HepG2 (cell line): Measurements from ENCODE around the gene GPSM1. TPM values are rescaled to one million over a fixed set of nuclear protein-coding genes. Genes with fewer than 3 reads are reported as not detected.

Source experiments
- AFF4 ChIP-seq: sonication (generic); formaldehyde crosslinking; IDR thresholded peaks from 2 replicates; pipeline ENCODE4 v1.4.0; 2020; ENCODE audit warnings: missing genetic modification reagents
- FOXA1 ChIP-seq, 2 experiments: fragments of 450-650 bp in 1 of 2; sonication (generic) in 1 of 2; formaldehyde crosslinking in 1 of 2; IDR thresholded peaks; 2 replicates each; pipeline versions ENCODE4 v1.4.0 to v1.6.1; 2016 to 2020; ENCODE audit warnings: missing genetic modification reagents in 1 of 2
- GABPA ChIP-seq, 2 experiments: IDR thresholded peaks; 2 replicates each; pipeline ENCODE4 v1.6.1; 2011 to 2016; ENCODE audit warnings: low read depth in 2 of 2, low read length in 1 of 2, missing biosample characterization in 1 of 2, missing genetic modification characterization in 1 of 2
- KMT2B ChIP-seq: IDR thresholded peaks from 2 replicates; pipeline ENCODE4 v1.6.1; 2016; ENCODE audit warnings: missing genetic modification reagents, missing compliant biosample characterization
- RAD21 ChIP-seq: fragments of 450-650 bp; formaldehyde crosslinking; IDR thresholded peaks from 2 replicates; pipeline ENCODE4 v1.5.0; 2020; ENCODE audit warnings: mild to moderate bottlenecking
- TFAP4 ChIP-seq: sonication (generic); IDR thresholded peaks from 2 replicates; pipeline ENCODE4 v1.6.1; 2016; ENCODE audit warnings: low read depth, borderline replicate concordance
- THAP11 ChIP-seq: IDR thresholded peaks from 2 replicates; pipeline ENCODE4 v1.6.1; 2016; ENCODE audit warnings: missing biosample characterization, missing genetic modification reagents
- THAP8 ChIP-seq: sonication (generic); formaldehyde crosslinking; IDR thresholded peaks from 2 replicates; pipeline ENCODE4 v1.5.1; 2020; ENCODE audit warnings: missing genetic modification reagents, mild to moderate bottlenecking, borderline replicate concordance
- ZFP91 ChIP-seq: sonication (generic); formaldehyde crosslinking; IDR thresholded peaks from 2 replicates; pipeline ENCODE4 v1.9.0; 2022; ENCODE audit warnings: missing genetic modification reagents, mild to moderate bottlenecking, borderline replicate concordance
- ZMAT3 ChIP-seq: sonication (generic); formaldehyde crosslinking; conservative IDR thresholded peaks from 2 replicates; pipeline ENCODE4 v1.7.0; 2021; ENCODE audit warnings: missing genetic modification reagents
- ZMYM3 ChIP-seq: sonication (generic); formaldehyde crosslinking; IDR thresholded peaks from 2 replicates; pipeline ENCODE4 v1.5.1; 2020; ENCODE audit warnings: mild to moderate bottlenecking, missing genetic modification reagents
- ZNF362 ChIP-seq: sonication (generic); formaldehyde crosslinking; IDR thresholded peaks from 2 replicates; pipeline ENCODE4 v1.4.0; 2020; ENCODE audit warnings: missing genetic modification reagents, mild to moderate bottlenecking, borderline replicate concordance
- ZNF547 ChIP-seq: sonication (generic); formaldehyde crosslinking; IDR thresholded peaks from 2 replicates; pipeline ENCODE4 v1.5.1; 2020; ENCODE audit warnings: mild to moderate bottlenecking, missing genetic modification reagents
- ZNF687 ChIP-seq: sonication (generic); formaldehyde crosslinking; IDR thresholded peaks from 2 replicates; pipeline ENCODE4 v1.5.1; 2020; ENCODE audit warnings: mild to moderate bottlenecking, missing genetic modification reagents, moderate library complexity
- polyA plus RNA-seq, 8 experiments: library from polyadenylated mRNA; depleted of rRNA in 3 of 8; stranded (reverse) in 7 of 8; unstranded in 1 of 8; fragments of >200 nt; fragmentation: Illumina TruSeq in 4 of 8; extraction: Trizol in 4 of 8; gene quantifications; 2 replicates each; pipeline versions ENCODE4 v1.2.1 to v1.2.3, GENCODE V29; 2011 to 2016; ENCODE audit warnings: low read depth in 4 of 8, missing spikeins in 1 of 8, mixed read lengths in 1 of 8; ENCODE audit not compliant: insufficient read depth in 1 of 8
- total RNA-seq, 5 experiments: library from RNA; depleted of rRNA; stranded (reverse); fragments of >200 nt; fragmentation: Illumina TruSeq; extraction: Trizol; gene quantifications; 2 replicates each; pipeline ENCODE4 v1.2.3, GENCODE V29; 2016; ENCODE audit warnings: low read depth in 1 of 5

The GPSM1 gene
- total and polyA plus RNA-seq, 2 of the 13 experiments (the other 11 are each of a cell fraction or from before 2014, with no cell fraction given): 1.0 to 2.4 TPM

- peak; percentile 7; the same call in 1 of the 2 replicates for TF ChIP-seq TFAP4
- TF ChIP-seq KMT2B: peak; percentile 31; the same call in 1 of the 2 replicates
- TF ChIP-seq FOXA1 (IDR thresholded peaks at IDR 0.05): no peak
- no peak for TF ChIP-seq FOXA1 (CRISPR knock-in tag; IDR thresholded peaks at IDR 0.05)
- TF ChIP-seq RAD21 (CRISPR knock-in tag): peak; percentile 83
- no peak for TF ChIP-seq GABPA (IDR thresholded peaks at IDR 0.05; ENCODE audit: low read depth, low read length)
- TF ChIP-seq GABPA (CRISPR knock-in tag; IDR thresholded peaks at IDR 0.05; ENCODE audit: low read depth): peak; percentile 70; the same call in 1 of the 2 replicates
- peak; percentile 60; the same call in 1 of the 2 replicates for TF ChIP-seq ZFP91
- no peak for TF ChIP-seq ZNF362
- 0 out of 2 replicates have a peak, but pooled peaks have one; percentile 37 for TF ChIP-seq AFF4
- peak; percentile 60 for TF ChIP-seq THAP11
- TF ChIP-seq ZNF547 (CRISPR knock-in tag): peak; percentile 91
- no peak for TF ChIP-seq THAP8 (CRISPR knock-in tag)
- 0 out of 2 replicates have a peak, but pooled peaks have one; percentile 25 for TF ChIP-seq ZMAT3 (CRISPR knock-in tag)
- TF ChIP-seq ZMYM3 (CRISPR knock-in tag): 0 out of 2 replicates have a peak, but pooled peaks have one; percentile 41
- peak; percentile 86 for TF ChIP-seq ZNF687 (CRISPR knock-in tag)
Observed at GRCh38 chr9:136345281-136346156, 18.2 kb downstream of the GPSM1 start (continued).
